Measurements from ENCODE around the gene VASN.

- TF ChIP-seq ZNF589 (CRISPR knock-in tag; IDR thresholded peaks at IDR 0.05; ENCODE audit: low read depth): no peak
- TF ChIP-seq RUNX1 (IDR thresholded peaks at IDR 0.05; ENCODE audit: low read depth): no peak
- TF ChIP-seq RFX5 (IDR thresholded peaks at IDR 0.05; ENCODE audit: low read depth, low read length): no peak
- no peak for TF ChIP-seq HBP1 (CRISPR knock-in tag; IDR thresholded peaks at IDR 0.05)
- no peak for TF ChIP-seq PURB (CRISPR knock-in tag; IDR thresholded peaks at IDR 0.05; ENCODE audit: low read depth)
- TF ChIP-seq FOXM1 (IDR thresholded peaks at IDR 0.05; ENCODE audit: low read depth): no peak
- TF ChIP-seq FOXM1 (CRISPR knock-in tag; IDR thresholded peaks at IDR 0.05; ENCODE audit: low read depth): no peak
- no peak for TF ChIP-seq MNT (conservative IDR thresholded peaks at IDR 0.05)
- no peak for TF ChIP-seq POLR2A (conservative IDR thresholded peaks at IDR 0.05)
- no peak for TF ChIP-seq IRF9 (tag; IDR thresholded peaks at IDR 0.05)
These were observed 40.5 kb downstream of the VASN start for GRCh38 chr16:4412159-4412558.

Measured in K562 (cell line).